Panc1 (cell line): ENCODE results near the gene PRKACA. TPM values are rescaled to one million over a fixed set of nuclear protein-coding genes. Genes with fewer than 3 reads are reported as not detected.

Experiments used
- ATAC-seq: fragments of 200-7000 bp; cut with Tn5 transposase; 2 replicates; pipeline ENCODE4 v1.9.1; 2020; ENCODE audit warnings: mild to moderate bottlenecking, moderate library complexity
- BruUV-seq: library from RNA; stranded (reverse); fragments of 400-500 nt; replicated peaks from 2 replicates; lab custom pipeline; 2021; lab: Mats Ljungman, UMichigan
- CTCF ChIA-PET: fragments of 300-600 bp; sonication (Branson Sonifier 250); formaldehyde crosslinking; loops from one replicate; lab custom pipeline; 2022; ENCODE audit warnings: antibody characterized with exemption; lab: Charles Lee
- POLR2A ChIA-PET: fragments of 300-600 bp; sonication (Branson Sonifier 250); formaldehyde crosslinking; loops from one replicate; lab custom pipeline; 2022; ENCODE audit warnings: antibody characterized with exemption; lab: Charles Lee
- DNase-seq: peaks from one replicate; pipeline ENCODE4 v3.0.0-alpha.2; 2010; ENCODE audit warnings: low read depth, low spot score
- H3K27ac ChIP-seq: 2 replicates; pipeline ENCODE4 v1.5.1; 2011; ENCODE audit warnings: mild to moderate bottlenecking, low read length, inconsistent platforms
- H3K27me3 ChIP-seq: fragments of 200-500 bp; sonication (Bioruptor generic); 2 replicates; pipeline ENCODE4 v1.6.0; 2014; ENCODE audit warnings: low read length, inconsistent platforms; ENCODE audit not compliant: control insufficient read depth, insufficient read depth
- H3K36me3 ChIP-seq: fragments of 200-500 bp; sonication (Bioruptor generic); 2 replicates; pipeline ENCODE4 v1.5.1; 2014; ENCODE audit warnings: inconsistent platforms, mild to moderate bottlenecking, low read length, moderate library complexity; ENCODE audit not compliant: control insufficient read depth, insufficient read depth
- H3K4me1 ChIP-seq: 2 replicates; pipeline ENCODE4 v1.5.1; 2011; ENCODE audit warnings: inconsistent platforms, mild to moderate bottlenecking, low read length, moderate library complexity; ENCODE audit not compliant: control insufficient read depth, insufficient read depth
- H3K4me3 ChIP-seq, 2 experiments: 2 replicates each; pipeline ENCODE4 v1.5.1; 2011 to 2012; ENCODE audit warnings: low read depth in 2 of 2, low read length in 2 of 2, mild to moderate bottlenecking in 2 of 2, inconsistent platforms in 1 of 2, moderate library complexity in 1 of 2
- H3K9me3 ChIP-seq: fragments of 200-500 bp; sonication (Bioruptor generic); 2 replicates; pipeline ENCODE4 v1.5.1; 2014; ENCODE audit warnings: low read depth, mild to moderate bottlenecking, inconsistent platforms, low read length, moderate library complexity; ENCODE audit not compliant: control insufficient read depth, insufficient read depth
- CTCF ChIP-seq: fragments of 450-650 bp; IDR thresholded peaks from 2 replicates; pipeline ENCODE4 v1.5.1; 2017; ENCODE audit warnings: mild to moderate bottlenecking
- POLR2AphosphoS5 ChIP-seq: IDR thresholded peaks from 2 replicates; pipeline ENCODE4 v1.6.1; 2012; ENCODE audit warnings: mild to moderate bottlenecking, low read depth, low read length, moderate library complexity
- REST ChIP-seq, 2 experiments: IDR thresholded peaks; 2 replicates each; pipeline ENCODE4 v1.6.1; 2011 to 2012; ENCODE audit warnings: low read depth in 2 of 2, control low read depth in 1 of 2, low read length in 1 of 2, mild to moderate bottlenecking in 1 of 2, moderate library complexity in 1 of 2; ENCODE audit not compliant: insufficient read depth in 1 of 2
- SIN3A ChIP-seq: IDR thresholded peaks from 2 replicates; pipeline ENCODE4 v1.6.1; 2012; ENCODE audit warnings: low read depth, mild to moderate bottlenecking, low read length, moderate library complexity, borderline replicate concordance; ENCODE audit not compliant: insufficient read depth
- TCF7L2 ChIP-seq: IDR thresholded peaks from 2 replicates; pipeline ENCODE4 v1.6.1; 2011; ENCODE audit warnings: mild to moderate bottlenecking, low read depth, low read length, inconsistent platforms
- in situ Hi-C: cut with HindIII; loops from 2 replicates; pipeline ENCODE4 v1.10.0; 2016; ENCODE audit warnings: low sequenced_read_pairs, low pct_unique_long_range_greater_than_20kb
- intact Hi-C: fragments of 100-400 bp; cut with micrococcal nuclease; formaldehyde crosslinking; loops from one replicate; pipeline ENCODE4 v1.10.0; 2022; ENCODE audit not compliant: unreplicated experiment
- total RNA-seq: library from RNA; stranded (reverse); gene quantifications from one replicate; pipeline ENCODE4 v1.2.1, GENCODE V29; 2021; ENCODE audit not compliant: unreplicated experiment

Gene PRKACA
- total RNA-seq, 1 experiment from 2014 or later = 70.8 TPM

- no peaks in the 10 kb centered on the region for H3K27me3 ChIP-seq
- no peak for ATAC-seq
These were observed 40.9 kb upstream of the PRKACA start for GRCh38 chr19:14158276-14159023.

More at GRCh38 chr19:14158276-14159023, 40.9 kb upstream of the PRKACA start:
- no peak for DNase-seq
- no peak overlapping the region for H3K4me3 ChIP-seq
- H3K27ac ChIP-seq = no peak overlapping the region
- H3K9me3 ChIP-seq = no peaks in the 10 kb centered on the region
- TF ChIP-seq CTCF = no peak
- no peak for TF ChIP-seq SIN3A
- TF ChIP-seq TCF7L2 = no peak
- no peak for TF ChIP-seq REST (IDR thresholded peaks at IDR 0.05; ENCODE audit: insufficient read depth in 1 of 2, low read depth in 2 of 2, low read length in 1 of 2)
- TF ChIP-seq POLR2AphosphoS5 = no peak
- peaks cover 3% of the 10 kb centered on the region; the same call in 1 of the 2 replicates for H3K36me3 ChIP-seq
- H3K4me1 ChIP-seq = no peaks in the 10 kb centered on the region
- BruUV-seq = no TSS peak
- in situ Hi-C loops (no loop called here), intact Hi-C loops (no loop called here)
- ChIA-PET CTCF (interaction anchor here (0.5 kb wide), 1 partner anchor 274 kb away, joined by 4 read pairs; no protein-coding TSS in a partner anchor), POLR2A (interaction anchor here (0.5 kb wide), 1 partner anchor 223 kb away, joined by 6 read pairs; the partner anchor contains the start of gene ADGRE5)
